H9 (cell line): ENCODE measurements around the gene CDC42EP5. TPM values are rescaled to one million over a fixed set of nuclear protein-coding genes. Genes with fewer than 3 reads are reported as not detected.

Experiments
- DNase-seq: peaks from one replicate; pipeline ENCODE4 v3.0.0-alpha.2; 2017
- H2AFZ ChIP-seq: one replicate; pipeline ENCODE4 v1.6.1; 2013; ENCODE audit warnings: mild to moderate bottlenecking, low read length, control low read depth, moderate library complexity
- H2AK5ac ChIP-seq: 2 replicates; pipeline ENCODE4 v1.6.1; 2013; ENCODE audit warnings: low read length, control low read depth, mixed read lengths; ENCODE audit not compliant: insufficient read length
- H2BK120ac ChIP-seq: one replicate; pipeline ENCODE4 v1.6.1; 2013; ENCODE audit warnings: low read depth, mild to moderate bottlenecking, low read length, control low read depth, inconsistent platforms; ENCODE audit not compliant: poor library complexity, severe bottlenecking
- H2BK12ac ChIP-seq: 2 replicates; pipeline ENCODE4 v1.6.1; 2013; ENCODE audit warnings: low read length, control low read depth, mixed read lengths, low read depth; ENCODE audit not compliant: insufficient read length
- H2BK15ac ChIP-seq: 2 replicates; pipeline ENCODE4 v1.6.1; 2013; ENCODE audit warnings: low read depth, low read length, control low read depth
- H2BK20ac ChIP-seq: one replicate; pipeline ENCODE4 v1.6.1; 2013; ENCODE audit warnings: low read depth, mild to moderate bottlenecking, low read length, control low read depth, inconsistent platforms; ENCODE audit not compliant: poor library complexity, severe bottlenecking
- H2BK5ac ChIP-seq: 2 replicates; pipeline ENCODE4 v1.6.1; 2013; ENCODE audit warnings: low read length, control low read depth, mixed read lengths; ENCODE audit not compliant: insufficient read length
- H3K14ac ChIP-seq: 2 replicates; pipeline ENCODE4 v1.6.1; 2013; ENCODE audit warnings: low read length, control low read depth; ENCODE audit not compliant: insufficient read depth
- H3K18ac ChIP-seq: 2 replicates; pipeline ENCODE4 v1.6.1; 2013; ENCODE audit warnings: low read depth, mild to moderate bottlenecking, mixed read lengths, low read length, control low read depth; ENCODE audit not compliant: insufficient read length
- H3K23ac ChIP-seq: 2 replicates; pipeline ENCODE4 v1.6.1; 2013; ENCODE audit warnings: low read length, control low read depth, mixed read lengths, low read depth; ENCODE audit not compliant: insufficient read length
- H3K23me2 ChIP-seq: 2 replicates; pipeline ENCODE4 v1.6.1; 2013; ENCODE audit warnings: low read depth, mild to moderate bottlenecking, mixed read lengths, low read length, control low read depth; ENCODE audit not compliant: insufficient read length, poor library complexity, severe bottlenecking
- H3K27ac ChIP-seq: 2 replicates; pipeline ENCODE4 v1.5.1; 2013; ENCODE audit warnings: low read length, control low read depth, mixed read lengths, low read depth; ENCODE audit not compliant: insufficient read length
- H3K27me3 ChIP-seq: 2 replicates; pipeline ENCODE4 v1.6.1; 2013; ENCODE audit warnings: low read length, control low read depth, inconsistent platforms; ENCODE audit not compliant: insufficient read depth
- H3K4ac ChIP-seq: 2 replicates; pipeline ENCODE4 v1.6.1; 2013; ENCODE audit warnings: low read depth, mild to moderate bottlenecking, control low read depth, inconsistent platforms, low read length, moderate library complexity
- H3K4me1 ChIP-seq: 2 replicates; pipeline ENCODE4 v1.6.1; 2013; ENCODE audit warnings: low read length, control low read depth, inconsistent platforms; ENCODE audit not compliant: insufficient read depth
- H3K4me2 ChIP-seq: 2 replicates; pipeline ENCODE4 v1.6.1; 2013; ENCODE audit warnings: low read length, control low read depth, mixed read lengths; ENCODE audit not compliant: insufficient read length, insufficient read depth
- H3K56ac ChIP-seq: 2 replicates; pipeline ENCODE4 v1.6.1; 2013; ENCODE audit warnings: low read depth, mild to moderate bottlenecking, mixed read lengths, low read length, control low read depth; ENCODE audit not compliant: insufficient read length
- H3K79me1 ChIP-seq: 2 replicates; pipeline ENCODE4 v1.6.1; 2013; ENCODE audit warnings: low read depth, mild to moderate bottlenecking, moderate library complexity, low read length, control low read depth, inconsistent platforms; ENCODE audit not compliant: insufficient read depth, poor library complexity, severe bottlenecking
- H3K79me2 ChIP-seq: 2 replicates; pipeline ENCODE4 v1.6.1; 2013; ENCODE audit warnings: low read length, control low read depth, inconsistent platforms; ENCODE audit not compliant: insufficient read depth
- H3K9ac ChIP-seq: 2 replicates; pipeline ENCODE4 v1.6.1; 2013; ENCODE audit warnings: low read length, control low read depth, mixed read lengths; ENCODE audit not compliant: insufficient read length; ENCODE audit errors: extremely low read depth
- H3K9me3 ChIP-seq: one replicate; pipeline ENCODE4 v1.6.1; 2013; ENCODE audit warnings: low read depth, low read length, inconsistent platforms; ENCODE audit not compliant: control insufficient read depth
- H3T11ph ChIP-seq: one replicate; pipeline ENCODE4 v1.6.1; 2013; ENCODE audit warnings: mild to moderate bottlenecking, low read length, control low read depth, inconsistent platforms
- H4K20me1 ChIP-seq: one replicate; pipeline ENCODE4 v1.6.1; 2013; ENCODE audit not compliant: control insufficient read depth, insufficient read length, insufficient read depth
- H4K5ac ChIP-seq: 2 replicates; pipeline ENCODE4 v1.6.1; 2013; ENCODE audit warnings: low read depth, mild to moderate bottlenecking, mixed read lengths, low read length, control low read depth; ENCODE audit not compliant: insufficient read length
- H4K8ac ChIP-seq: replicated peaks from 2 replicates; pipeline ENCODE4 v1.6.1; 2013; ENCODE audit warnings: low read length, control low read depth, mixed read lengths, low read depth; ENCODE audit not compliant: insufficient read length
- H4K91ac ChIP-seq: 2 replicates; pipeline ENCODE4 v1.6.1; 2013; ENCODE audit warnings: low read depth, mild to moderate bottlenecking, moderate library complexity, mixed read lengths, low read length, control low read depth; ENCODE audit not compliant: insufficient read length
- H3K27ac Mint-ChIP-seq, 3 experiments: 2 replicates in 2 of 3; 3 replicates in 1 of 3; pipeline ENCODE4 v1.8.0; 2020 to 2021; ENCODE audit warnings: mixed read lengths in 3 of 3, mild to moderate bottlenecking in 1 of 3, moderate library complexity in 1 of 3
- H3K27me3 Mint-ChIP-seq: 2 replicates; pipeline ENCODE4 v1.8.0; 2021; ENCODE audit warnings: low read depth, mild to moderate bottlenecking, moderate library complexity, mixed read lengths
- H3K36me3 Mint-ChIP-seq, 3 experiments: 2 replicates in 2 of 3; 3 replicates in 1 of 3; pipeline ENCODE4 v1.8.0; 2020 to 2021; ENCODE audit warnings: low read depth in 3 of 3, mixed read lengths in 3 of 3; ENCODE audit not compliant: insufficient read depth in 1 of 3
- H3K4me1 Mint-ChIP-seq, 2 experiments: 2 replicates each; pipeline ENCODE4 v1.8.0; 2020; ENCODE audit warnings: mixed read lengths in 2 of 2
- H3K4me3 Mint-ChIP-seq, 2 experiments: 2 replicates in 1 of 2; 3 replicates in 1 of 2; pipeline ENCODE4 v1.8.0; 2020 to 2021; ENCODE audit warnings: mild to moderate bottlenecking in 2 of 2, mixed read lengths in 2 of 2, moderate library complexity in 1 of 2
- H3K9me3 Mint-ChIP-seq, 2 experiments: 2 replicates in 1 of 2; 3 replicates in 1 of 2; pipeline ENCODE4 v1.8.0; 2020; ENCODE audit warnings: mild to moderate bottlenecking in 2 of 2, mixed read lengths in 2 of 2, moderate library complexity in 1 of 2
- WGBS: extraction: QIAGEN DNeasy Blood & Tissue Kit; methylation state at CpG from one replicate; pipeline ENCODE4 v1.1.7; 2013; ENCODE audit warnings: missing lambda C conversion rate, low lambda C conversion rate, mixed read lengths; ENCODE audit not compliant: insufficient read length; ENCODE audit errors: extremely low coverage; 5-methylcytosine and 5-hydroxymethylcytosine counted together
- total RNA-seq: library from RNA; stranded (reverse); gene quantifications from 2 replicates; pipeline ENCODE4 v1.2.1, GENCODE V29; 2021
- TF ChIP-seq, protein P1 (sequence below): fragments of 200-600 bp; sonication (generic); conservative IDR thresholded peaks from 3 replicates; pipeline ENCODE4 v1.8.0; 2021; ENCODE audit warnings: antibody characterized with exemption, mild to moderate bottlenecking

The CDC42EP5 gene
- total RNA-seq, 1 experiment from 2014 or later: 1.6 TPM

DNA sequence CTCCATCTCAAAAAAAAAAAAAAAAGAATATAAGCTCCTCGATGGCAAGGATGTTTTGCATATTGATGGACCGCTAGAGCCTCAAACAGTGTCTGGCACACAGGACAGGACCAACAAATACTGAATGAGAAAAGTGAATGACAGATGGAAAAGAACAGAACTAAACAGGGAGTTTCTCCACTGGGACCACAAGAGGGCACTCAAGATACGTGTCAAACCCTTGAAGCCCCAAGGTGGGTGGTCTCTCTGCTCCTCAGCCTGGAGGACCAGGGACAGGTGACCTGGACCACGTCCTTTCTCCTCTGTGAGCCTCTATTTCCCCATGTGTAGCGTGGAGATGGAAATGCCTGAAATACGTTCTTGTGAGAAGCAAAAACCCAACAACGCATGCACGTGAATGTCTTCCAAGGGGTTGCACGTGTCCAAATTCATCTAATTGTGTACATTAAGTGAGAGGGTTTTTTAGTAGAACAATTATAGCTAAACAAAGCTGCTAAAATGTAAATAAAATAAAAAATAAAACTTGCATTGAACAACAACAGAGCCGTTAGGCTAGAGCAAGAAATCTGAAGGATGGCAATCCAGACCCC, 5.7 kb upstream of the CDC42EP5 start:
- Histone ChIP-seq H3T11ph (no peak overlapping the region), H3K79me1 (no peaks in the 10 kb centered on the region), H2BK5ac (no peak overlapping the region), H2BK12ac (no peak overlapping the region), H3K56ac (no peak overlapping the region), H3K18ac (no peak overlapping the region), H3K9me3 (no peaks in the 10 kb centered on the region), H2BK120ac (no peak overlapping the region), H2AK5ac (no peak overlapping the region), H3K9ac (no peak overlapping the region), H4K5ac (no peak overlapping the region), H3K27ac (no peak overlapping the region), H4K91ac (no peak overlapping the region), H2BK15ac (no peak overlapping the region), H3K23me2 (no peaks in the 10 kb centered on the region), H4K20me1 (no peaks in the 10 kb centered on the region), H2AFZ (no peak overlapping the region), H3K27me3 (no peaks in the 10 kb centered on the region), H2BK20ac (no peak overlapping the region), H3K4ac (no peak overlapping the region), H3K4me2 (no peak overlapping the region), H3K14ac (no peak overlapping the region), H4K8ac (no peak overlapping the region), H3K4me1 (no peaks in the 10 kb centered on the region; the same call in 1 of the 2 replicates), H3K79me2 (no peaks in the 10 kb centered on the region), H3K23ac (no peak overlapping the region)
- H3K4me3 Mint-ChIP-seq: no peak overlapping the region
- WGBS: no CpG with 5 or more reads among the region's 10 CpGs
- peaks cover 22% of the 10 kb centered on the region for H3K27me3 Mint-ChIP-seq
- TF ChIP-seq, protein P1, sequence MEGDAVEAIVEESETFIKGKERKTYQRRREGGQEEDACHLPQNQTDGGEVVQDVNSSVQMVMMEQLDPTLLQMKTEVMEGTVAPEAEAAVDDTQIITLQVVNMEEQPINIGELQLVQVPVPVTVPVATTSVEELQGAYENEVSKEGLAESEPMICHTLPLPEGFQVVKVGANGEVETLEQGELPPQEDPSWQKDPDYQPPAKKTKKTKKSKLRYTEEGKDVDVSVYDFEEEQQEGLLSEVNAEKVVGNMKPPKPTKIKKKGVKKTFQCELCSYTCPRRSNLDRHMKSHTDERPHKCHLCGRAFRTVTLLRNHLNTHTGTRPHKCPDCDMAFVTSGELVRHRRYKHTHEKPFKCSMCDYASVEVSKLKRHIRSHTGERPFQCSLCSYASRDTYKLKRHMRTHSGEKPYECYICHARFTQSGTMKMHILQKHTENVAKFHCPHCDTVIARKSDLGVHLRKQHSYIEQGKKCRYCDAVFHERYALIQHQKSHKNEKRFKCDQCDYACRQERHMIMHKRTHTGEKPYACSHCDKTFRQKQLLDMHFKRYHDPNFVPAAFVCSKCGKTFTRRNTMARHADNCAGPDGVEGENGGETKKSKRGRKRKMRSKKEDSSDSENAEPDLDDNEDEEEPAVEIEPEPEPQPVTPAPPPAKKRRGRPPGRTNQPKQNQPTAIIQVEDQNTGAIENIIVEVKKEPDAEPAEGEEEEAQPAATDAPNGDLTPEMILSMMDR: peak; percentile 79
- H3K9me3 Mint-ChIP-seq: peaks cover 0 to 14% of the 10 kb centered on the region in 2 experiments; a peak in 3 of 5 replicates
- no peaks in the 10 kb centered on the region for H3K36me3 Mint-ChIP-seq
- H3K27ac Mint-ChIP-seq: no peak overlapping the region
- peaks cover 5 to 8% of the 10 kb centered on the region in 2 experiments for H3K4me1 Mint-ChIP-seq
- peak; percentile 80 for DNase-seq
